OCI-LY7 (cell line): ENCODE results near the gene RANBP9. TPM values are rescaled to one million over a fixed set of nuclear protein-coding genes. Genes with fewer than 3 reads are reported as not detected.

ENCODE experiments used
- BruUV-seq: library from RNA; stranded (reverse); fragments of 400-500 nt; replicated peaks from 2 replicates; lab custom pipeline; 2021; lab: Mats Ljungman, UMichigan
- CTCF ChIA-PET: fragments of 300-600 bp; sonication (Branson Sonifier 250); formaldehyde crosslinking; loops from one replicate; lab custom pipeline; 2022; ENCODE audit warnings: antibody characterized with exemption; ENCODE audit not compliant: unreplicated experiment; lab: Charles Lee
- POLR2A ChIA-PET: fragments of 300-600 bp; sonication (Branson Sonifier 250); formaldehyde crosslinking; loops from one replicate; lab custom pipeline; 2022; ENCODE audit warnings: antibody characterized with exemption; lab: Charles Lee
- DNase-seq: peaks from one replicate; pipeline ENCODE4 v3.0.0-alpha.2; 2015; ENCODE audit warnings: low spot score
- H2AFZ ChIP-seq: fragments of 200-600 bp; sonication (generic), shearing (Covaris generic); 2 replicates; pipeline ENCODE4 v1.6.1; 2014; ENCODE audit warnings: mild to moderate bottlenecking, antibody characterized with exemption, low read length, moderate library complexity
- H3K27ac ChIP-seq: fragments of 200-600 bp; sonication (generic); 2 replicates; pipeline ENCODE4 v1.5.1; 2014; ENCODE audit warnings: mixed run types, low read depth, mild to moderate bottlenecking, moderate library complexity, low read length, inconsistent platforms; ENCODE audit not compliant: poor library complexity, severe bottlenecking
- H3K36me3 ChIP-seq: fragments of 200-600 bp; sonication (generic); 2 replicates; pipeline ENCODE4 v1.6.1; 2014; ENCODE audit warnings: mild to moderate bottlenecking, antibody characterized with exemption, low read length, moderate library complexity, mixed read lengths; ENCODE audit not compliant: insufficient read depth
- H3K4me1 ChIP-seq: fragments of 200-600 bp; sonication (generic); 2 replicates; pipeline ENCODE4 v1.5.1; 2014; ENCODE audit warnings: mild to moderate bottlenecking, low read length; ENCODE audit not compliant: insufficient read depth, poor library complexity, severe bottlenecking
- H3K4me2 ChIP-seq: fragments of 200-600 bp; sonication (generic); 2 replicates; pipeline ENCODE4 v1.6.1; 2014; ENCODE audit warnings: mild to moderate bottlenecking, low read length
- H3K4me3 ChIP-seq: fragments of 200-600 bp; sonication (generic); 2 replicates; pipeline ENCODE4 v1.5.1; 2014; ENCODE audit warnings: mild to moderate bottlenecking, low read depth, low read length; ENCODE audit not compliant: poor library complexity, severe bottlenecking
- H3K79me2 ChIP-seq: fragments of 200-600 bp; sonication (generic); 2 replicates; pipeline ENCODE4 v1.6.1; 2016; ENCODE audit warnings: low read depth, mild to moderate bottlenecking, low read length, moderate library complexity, mixed read lengths; ENCODE audit not compliant: insufficient read depth
- H3K9me2 ChIP-seq: fragments of 200-600 bp; sonication (generic); 2 replicates; pipeline ENCODE4 v1.6.1; 2016; ENCODE audit warnings: mild to moderate bottlenecking, low read length, mixed read lengths; ENCODE audit not compliant: insufficient read depth
- H3K9me3 ChIP-seq: fragments of 200-600 bp; sonication (generic); 2 replicates; pipeline ENCODE4 v1.6.1; 2014; ENCODE audit warnings: mild to moderate bottlenecking, mixed run types, low read length, mixed read lengths
- H4K20me1 ChIP-seq: fragments of 200-600 bp; sonication (generic); 2 replicates; pipeline ENCODE4 v1.6.1; 2014; ENCODE audit warnings: mild to moderate bottlenecking, antibody characterized with exemption, low read length, moderate library complexity, mixed read lengths; ENCODE audit not compliant: insufficient read depth
- CTCF ChIP-seq: fragments of 200-600 bp; sonication (generic); conservative IDR thresholded peaks from 2 replicates; pipeline ENCODE4 v1.5.1; 2014; ENCODE audit warnings: mild to moderate bottlenecking, antibody characterized with exemption, low read length, moderate library complexity, mixed read lengths
- EZH2phosphoT487 ChIP-seq: fragments of 200-600 bp; sonication (generic); IDR thresholded peaks from 2 replicates; pipeline ENCODE4 v1.6.1; 2018; ENCODE audit warnings: low read depth, borderline replicate concordance, mild to moderate bottlenecking, mixed run types, antibody characterized with exemption, low read length, moderate library complexity, mixed read lengths
- intact Hi-C: fragments of 100-400 bp; cut with micrococcal nuclease; formaldehyde crosslinking; loops from one replicate; pipeline ENCODE4 v1.10.0; 2022; ENCODE audit not compliant: unreplicated experiment
- total RNA-seq, 2 experiments: library from RNA; depleted of rRNA in 1 of 2; stranded (reverse); fragments of >200 nt in 1 of 2; shearing (Covaris generic) in 1 of 2; gene quantifications; 2 replicates each; pipeline ENCODE4 v1.2.3, GENCODE V29; 2014 to 2022

RANBP9 gene
- total RNA-seq, 2 experiments from 2014 or later: 20.5 to 35.0 TPM

GRCh38 chr6:13679996-13680395 is 31.6 kb downstream of the RANBP9 start:
- Histone ChIP-seq H3K9me3 (peaks cover 16% of the 10 kb centered on the region; the same call in 1 of the 2 replicates), H3K79me2 (peaks cover 68% of the 10 kb centered on the region), H3K36me3 (peaks cover 33% of the 10 kb centered on the region), H2AFZ (no peak overlapping the region), H3K4me2 (no peak overlapping the region), H3K4me1 (peaks cover 9% of the 10 kb centered on the region), H4K20me1 (no peaks in the 10 kb centered on the region; the same call in 1 of the 2 replicates), H3K9me2 (no peaks in the 10 kb centered on the region), H3K27ac (no peak overlapping the region), H3K4me3 (no peak overlapping the region)
- POLR2A ChIA-PET: interaction anchor here (0.9 to 2.3 kb wide), 5 partner anchors 8 to 325 kb away, joined by 3 to 14 read pairs (median 3); no protein-coding TSS in a partner anchor
- CTCF ChIA-PET: no interaction called here
- no TSS peak for BruUV-seq
- DNase-seq: no peak
- intact Hi-C loops: no loop called here
- TF ChIP-seq EZH2phosphoT487 (no peak), CTCF (no peak)

GRCh38 chr6:13678255-13678983 is 33.2 kb downstream of the RANBP9 start:
- Histone ChIP-seq H3K79me2 (peaks cover 82% of the 10 kb centered on the region), H3K36me3 (peaks cover 30% of the 10 kb centered on the region), H3K4me3 (no peak overlapping the region), H4K20me1 (no peaks in the 10 kb centered on the region; the same call in 1 of the 2 replicates), H2AFZ (no peak overlapping the region), H3K4me1 (peaks cover 9% of the 10 kb centered on the region), H3K9me3 (peaks cover 16% of the 10 kb centered on the region; the same call in 1 of the 2 replicates), H3K9me2 (no peaks in the 10 kb centered on the region), H3K27ac (no peak overlapping the region), H3K4me2 (no peak overlapping the region)
- no peak for TF ChIP-seq CTCF
- no peak for TF ChIP-seq EZH2phosphoT487
- POLR2A ChIA-PET: interaction anchor here (0.7 to 1.4 kb wide), 4 partner anchors 9 to 32 kb away, joined by 3 to 5 read pairs (median 4); no protein-coding TSS in a partner anchor
- no TSS peak for BruUV-seq
- no peak for DNase-seq
- intact Hi-C loops: no loop called here
- CTCF ChIA-PET: no interaction called here

GRCh38 chr6:13677878-13678254 is 33.8 kb downstream of the RANBP9 start:
- Histone ChIP-seq H2AFZ (no peak overlapping the region), H3K36me3 (peaks cover 30% of the 10 kb centered on the region), H3K79me2 (peaks cover 82% of the 10 kb centered on the region), H3K27ac (no peak overlapping the region), H3K9me3 (peaks cover 16% of the 10 kb centered on the region; the same call in 1 of the 2 replicates), H3K4me1 (peaks cover 9% of the 10 kb centered on the region), H3K4me2 (no peak overlapping the region), H3K4me3 (no peak overlapping the region), H3K9me2 (no peaks in the 10 kb centered on the region), H4K20me1 (no peaks in the 10 kb centered on the region; the same call in 1 of the 2 replicates)
- DNase-seq: no peak
- ChIA-PET CTCF (no interaction called here), POLR2A (interaction anchor here (0.7 to 1.3 kb wide), 3 partner anchors 18 to 33 kb away, joined by 3 to 5 read pairs (median 4); no protein-coding TSS in a partner anchor)
- intact Hi-C loops: no loop called here
- no TSS peak for BruUV-seq
- TF ChIP-seq EZH2phosphoT487 (no peak), CTCF (no peak)
